ENCODE results near the gene WIPF3.

- TF ChIP-seq SPI1 (IDR thresholded peaks at IDR 0.05; ENCODE audit: low read depth, low read length), result no peak
- no peak for TF ChIP-seq TAF1 (IDR thresholded peaks at IDR 0.05; ENCODE audit: low read depth, low read length)
Measured at GRCh38 chr7:29871787-29872398, 65.6 kb downstream of the WIPF3 start.

Measured in GM12891 (cell line).